Measurements from ENCODE around the gene LRRC75A.
"Not testable (repeated sequence)": the region's sequence is repeated elsewhere in the genome, so short reads cannot be mapped to it uniquely, and the experiment has no call there.

The LRRC75A gene

DNA sequence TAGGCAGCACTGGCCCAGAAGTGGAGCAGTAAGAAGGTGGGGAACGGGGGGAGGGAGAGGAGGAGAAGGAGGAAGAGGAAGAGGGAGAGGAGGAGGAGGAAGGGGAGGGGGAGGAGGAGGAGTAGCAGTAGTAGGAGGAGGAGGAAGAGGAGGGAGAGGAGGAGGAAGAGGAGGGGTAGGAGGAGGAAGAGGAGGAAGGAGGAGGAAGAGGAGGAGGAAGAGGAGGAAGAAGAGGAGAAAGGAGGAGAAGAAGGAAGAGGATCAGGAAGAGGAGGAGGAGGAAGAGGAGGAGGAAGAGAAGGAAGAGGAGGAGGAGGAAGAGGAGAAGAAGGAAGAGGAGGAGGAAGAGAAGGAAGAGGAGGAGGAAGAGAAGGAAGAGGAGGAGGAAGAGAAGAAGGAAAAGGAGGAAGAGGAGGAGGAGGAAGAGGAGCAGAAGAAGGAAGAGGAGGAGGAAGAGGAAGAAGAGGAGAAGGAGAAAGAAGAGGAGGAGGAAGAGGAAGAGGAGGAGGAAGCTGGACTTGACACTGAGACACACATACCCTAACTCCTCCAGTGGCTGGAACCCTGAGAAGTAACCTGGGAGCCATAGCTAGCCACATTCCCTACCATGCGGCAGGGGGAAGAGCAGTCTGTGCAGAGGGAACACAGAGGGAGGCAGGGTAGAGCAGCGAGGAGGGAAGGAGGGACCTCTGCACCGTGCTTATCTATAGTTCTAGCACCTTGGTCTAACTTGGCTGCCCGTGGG is 35.8 kb downstream of the LRRC75A start:
- TF ChIP-seq, protein P1, sequence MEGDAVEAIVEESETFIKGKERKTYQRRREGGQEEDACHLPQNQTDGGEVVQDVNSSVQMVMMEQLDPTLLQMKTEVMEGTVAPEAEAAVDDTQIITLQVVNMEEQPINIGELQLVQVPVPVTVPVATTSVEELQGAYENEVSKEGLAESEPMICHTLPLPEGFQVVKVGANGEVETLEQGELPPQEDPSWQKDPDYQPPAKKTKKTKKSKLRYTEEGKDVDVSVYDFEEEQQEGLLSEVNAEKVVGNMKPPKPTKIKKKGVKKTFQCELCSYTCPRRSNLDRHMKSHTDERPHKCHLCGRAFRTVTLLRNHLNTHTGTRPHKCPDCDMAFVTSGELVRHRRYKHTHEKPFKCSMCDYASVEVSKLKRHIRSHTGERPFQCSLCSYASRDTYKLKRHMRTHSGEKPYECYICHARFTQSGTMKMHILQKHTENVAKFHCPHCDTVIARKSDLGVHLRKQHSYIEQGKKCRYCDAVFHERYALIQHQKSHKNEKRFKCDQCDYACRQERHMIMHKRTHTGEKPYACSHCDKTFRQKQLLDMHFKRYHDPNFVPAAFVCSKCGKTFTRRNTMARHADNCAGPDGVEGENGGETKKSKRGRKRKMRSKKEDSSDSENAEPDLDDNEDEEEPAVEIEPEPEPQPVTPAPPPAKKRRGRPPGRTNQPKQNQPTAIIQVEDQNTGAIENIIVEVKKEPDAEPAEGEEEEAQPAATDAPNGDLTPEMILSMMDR (IDR thresholded peaks at IDR 0.05; ENCODE audit: borderline replicate concordance, extremely low read depth, low read length, poor library complexity, severe bottlenecking), result no peak
- TF ChIP-seq EZH2 (IDR thresholded peaks at IDR 0.05; ENCODE audit: borderline replicate concordance, low read depth, low read length, severe bottlenecking), result no peak
- Histone ChIP-seq H3K4me2 (ENCODE audit: insufficient read depth, low read length) (no peak overlapping the region), H3K27ac (ENCODE audit: low read length) (no peak overlapping the region), H2AFZ (ENCODE audit: low read depth, low read length) (no peak overlapping the region), H3K9me3 (ENCODE audit: insufficient read depth, low read length, severe bottlenecking) (no peaks in the 10 kb centered on the region), H3K36me3 (ENCODE audit: insufficient read depth, low read length) (peaks cover 26% of the 10 kb centered on the region), H3K4me3 (ENCODE audit: low read depth in 1 of 2, low read length in 2 of 2) (no peak overlapping the region), H3K9ac (ENCODE audit: low read depth, low read length) (no peak overlapping the region), H3K79me2 (ENCODE audit: insufficient read depth, low read length) (no peaks in the 10 kb centered on the region), H4K20me1 (ENCODE audit: insufficient read depth, low read length) (peaks cover 13% of the 10 kb centered on the region), H3K27me3 (ENCODE audit: insufficient read depth, low read length, poor library complexity) (no peaks in the 10 kb centered on the region), H3K4me1 (ENCODE audit: insufficient read depth, low read length) (no peaks in the 10 kb centered on the region)
- DNase-seq (no peak), ATAC-seq (ENCODE audit: insufficient read depth, low read depth) (no peak)

DNA sequence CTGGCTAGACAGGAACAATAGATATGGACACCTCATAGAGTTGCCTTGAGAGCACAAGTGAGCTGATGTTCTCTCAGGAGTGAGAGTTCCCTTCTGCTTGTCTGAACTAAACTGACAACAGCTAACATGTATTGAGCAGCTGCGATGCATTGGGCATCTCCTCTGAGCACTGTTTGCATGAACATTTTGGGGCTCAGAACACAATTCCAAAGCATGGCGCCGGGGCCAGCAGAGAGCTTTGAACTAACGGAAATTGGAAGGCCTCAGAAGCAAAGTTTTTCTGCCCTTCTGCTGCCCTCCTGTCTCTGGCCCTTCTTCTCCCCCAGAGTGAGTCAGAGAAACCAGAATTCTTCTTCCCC is 38.5 kb downstream of the LRRC75A start:
- no peaks in the 10 kb centered on the region; the same call in 1 of the 2 replicates for H3K79me2 ChIP-seq (ENCODE audit: insufficient read depth, low read length)
- no peak overlapping the region for H3K9ac ChIP-seq (ENCODE audit: low read depth, low read length)
- H3K27me3 ChIP-seq (ENCODE audit: insufficient read depth, low read length, poor library complexity), result no peaks in the 10 kb centered on the region
- no peaks in the 10 kb centered on the region for H3K9me3 ChIP-seq (ENCODE audit: insufficient read depth, low read length, severe bottlenecking)
- no peak overlapping the region for H3K4me2 ChIP-seq (ENCODE audit: insufficient read depth, low read length)
- no peak overlapping the region for H3K27ac ChIP-seq (ENCODE audit: low read length)
- ATAC-seq (ENCODE audit: insufficient read depth, low read depth) (no peak), DNase-seq (no peak)
- H4K20me1 ChIP-seq (ENCODE audit: insufficient read depth, low read length), result peaks cover 24% of the 10 kb centered on the region; the same call in 1 of the 2 replicates
- no peak overlapping the region for H3K4me3 ChIP-seq (ENCODE audit: low read depth in 1 of 2, low read length in 2 of 2)
- no peak overlapping the region for H2AFZ ChIP-seq (ENCODE audit: low read depth, low read length)
- TF ChIP-seq, protein P1 (IDR thresholded peaks at IDR 0.05; ENCODE audit: borderline replicate concordance, extremely low read depth, low read length, poor library complexity, severe bottlenecking), result no peak
- no peak for TF ChIP-seq EZH2 (IDR thresholded peaks at IDR 0.05; ENCODE audit: borderline replicate concordance, low read depth, low read length, severe bottlenecking)
- no peaks in the 10 kb centered on the region for H3K4me1 ChIP-seq (ENCODE audit: insufficient read depth, low read length)
- peaks cover 34% of the 10 kb centered on the region for H3K36me3 ChIP-seq (ENCODE audit: insufficient read depth, low read length)

DNA sequence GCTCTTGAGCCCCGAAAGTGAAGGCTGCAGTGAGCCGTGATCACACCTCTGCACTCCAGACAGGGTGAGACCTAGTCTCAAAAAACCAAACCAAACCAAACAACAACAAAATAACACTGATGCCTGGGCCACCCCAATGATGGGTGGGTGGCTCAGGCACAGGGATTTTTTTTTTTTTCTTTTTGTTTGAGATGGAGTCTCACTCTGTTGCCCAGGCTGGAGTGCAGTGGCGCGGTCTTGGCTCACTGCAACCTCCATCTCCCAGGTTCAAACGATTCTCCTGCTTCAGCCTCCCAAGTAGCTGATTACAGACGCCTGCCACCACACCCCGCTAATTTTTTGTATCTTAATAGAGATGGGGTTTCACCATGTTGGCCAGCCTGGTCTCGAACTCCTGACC is 39.7 kb downstream of the LRRC75A start:
- ATAC-seq (ENCODE audit: insufficient read depth, low read depth); H3K4me1 ChIP-seq (ENCODE audit: insufficient read depth, low read length); H3K4me3 ChIP-seq (ENCODE audit: low read depth in 1 of 2, low read length in 2 of 2); H3K9ac ChIP-seq (ENCODE audit: low read depth, low read length); H3K79me2 ChIP-seq (ENCODE audit: insufficient read depth, low read length); DNase-seq; H3K27me3 ChIP-seq (ENCODE audit: insufficient read depth, low read length, poor library complexity); H3K4me2 ChIP-seq (ENCODE audit: insufficient read depth, low read length); H3K9me3 ChIP-seq (ENCODE audit: insufficient read depth, low read length, severe bottlenecking); H3K27ac ChIP-seq (ENCODE audit: low read length); H2AFZ ChIP-seq (ENCODE audit: low read depth, low read length): not testable (repeated sequence)
- Histone ChIP-seq H4K20me1 (ENCODE audit: insufficient read depth, low read length) (peaks cover 35% of the 10 kb centered on the region), H3K36me3 (ENCODE audit: insufficient read depth, low read length) (peaks cover 42% of the 10 kb centered on the region)

DNA sequence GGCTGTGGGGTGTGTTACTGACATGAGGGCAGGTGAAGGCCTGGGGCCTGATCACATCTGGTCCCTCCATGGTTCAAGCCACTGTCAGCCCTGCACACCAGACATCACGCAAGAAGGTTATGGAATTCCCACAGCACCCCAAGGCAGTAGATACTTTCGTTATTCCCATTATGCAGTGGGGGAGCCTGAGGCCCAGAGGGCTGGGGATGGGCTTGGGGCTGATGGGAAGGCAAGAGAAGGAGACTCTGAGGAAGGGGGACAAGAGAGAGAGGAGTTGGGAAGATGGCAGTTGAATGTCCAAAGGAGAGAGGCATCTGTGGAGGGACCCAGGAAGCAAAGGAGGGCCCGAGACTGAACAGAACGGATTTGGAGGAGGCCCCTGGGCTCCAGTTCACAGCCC is 42.0 kb downstream of the LRRC75A start:
- H3K4me1 ChIP-seq (ENCODE audit: insufficient read depth, low read length), result no peaks in the 10 kb centered on the region
- DNase-seq (no peak), ATAC-seq (ENCODE audit: insufficient read depth, low read depth) (no peak)
- peaks cover 49% of the 10 kb centered on the region for H4K20me1 ChIP-seq (ENCODE audit: insufficient read depth, low read length)
- no peak overlapping the region for H2AFZ ChIP-seq (ENCODE audit: low read depth, low read length)
- no peak overlapping the region for H3K4me2 ChIP-seq (ENCODE audit: insufficient read depth, low read length)
- no peak overlapping the region for H3K9ac ChIP-seq (ENCODE audit: low read depth, low read length)
- H3K9me3 ChIP-seq (ENCODE audit: insufficient read depth, low read length, severe bottlenecking), result no peaks in the 10 kb centered on the region
- peaks cover 54% of the 10 kb centered on the region for H3K36me3 ChIP-seq (ENCODE audit: insufficient read depth, low read length)
- no peak overlapping the region for H3K4me3 ChIP-seq (ENCODE audit: low read depth in 1 of 2, low read length in 2 of 2)
- TF ChIP-seq, protein P1 (IDR thresholded peaks at IDR 0.05; ENCODE audit: borderline replicate concordance, extremely low read depth, low read length, poor library complexity, severe bottlenecking), result no peak
- TF ChIP-seq EZH2 (IDR thresholded peaks at IDR 0.05; ENCODE audit: borderline replicate concordance, low read depth, low read length, severe bottlenecking), result no peak
- H3K27me3 ChIP-seq (ENCODE audit: insufficient read depth, low read length, poor library complexity), result no peaks in the 10 kb centered on the region
- H3K79me2 ChIP-seq (ENCODE audit: insufficient read depth, low read length), result peaks cover 7% of the 10 kb centered on the region
- no peak overlapping the region for H3K27ac ChIP-seq (ENCODE audit: low read length)
